Hepatocyte (in vitro differentiated cells): ENCODE results near the gene PTPRD.

Experiments used
- EZH2phosphoT487 ChIP-seq: fragments of 200-600 bp; sonication (generic); IDR thresholded peaks from one replicate; pipeline ENCODE4 v1.6.1; 2018; ENCODE audit warnings: antibody characterized with exemption, mild to moderate bottlenecking, low read depth, moderate library complexity; ENCODE audit not compliant: unreplicated experiment, severe bottlenecking
- TF ChIP-seq, protein P1 (sequence below): fragments of 200-600 bp; sonication (generic); IDR thresholded peaks from 2 replicates; pipeline ENCODE4 v1.5.1; 2016; ENCODE audit warnings: antibody characterized with exemption, mild to moderate bottlenecking; ENCODE audit not compliant: poor library complexity

- TF ChIP-seq, protein P1, sequence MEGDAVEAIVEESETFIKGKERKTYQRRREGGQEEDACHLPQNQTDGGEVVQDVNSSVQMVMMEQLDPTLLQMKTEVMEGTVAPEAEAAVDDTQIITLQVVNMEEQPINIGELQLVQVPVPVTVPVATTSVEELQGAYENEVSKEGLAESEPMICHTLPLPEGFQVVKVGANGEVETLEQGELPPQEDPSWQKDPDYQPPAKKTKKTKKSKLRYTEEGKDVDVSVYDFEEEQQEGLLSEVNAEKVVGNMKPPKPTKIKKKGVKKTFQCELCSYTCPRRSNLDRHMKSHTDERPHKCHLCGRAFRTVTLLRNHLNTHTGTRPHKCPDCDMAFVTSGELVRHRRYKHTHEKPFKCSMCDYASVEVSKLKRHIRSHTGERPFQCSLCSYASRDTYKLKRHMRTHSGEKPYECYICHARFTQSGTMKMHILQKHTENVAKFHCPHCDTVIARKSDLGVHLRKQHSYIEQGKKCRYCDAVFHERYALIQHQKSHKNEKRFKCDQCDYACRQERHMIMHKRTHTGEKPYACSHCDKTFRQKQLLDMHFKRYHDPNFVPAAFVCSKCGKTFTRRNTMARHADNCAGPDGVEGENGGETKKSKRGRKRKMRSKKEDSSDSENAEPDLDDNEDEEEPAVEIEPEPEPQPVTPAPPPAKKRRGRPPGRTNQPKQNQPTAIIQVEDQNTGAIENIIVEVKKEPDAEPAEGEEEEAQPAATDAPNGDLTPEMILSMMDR = no peak
- no peak for TF ChIP-seq EZH2phosphoT487
These were observed 1748.3 kb downstream of the PTPRD start for GRCh38 chr9:8864545-8864896.
